Neural cell (in vitro differentiated cells): ENCODE results near the gene ITGB2. TPM values are rescaled to one million over a fixed set of nuclear protein-coding genes. Genes with fewer than 3 reads are reported as not detected.

Experiments used
- H2AFZ ChIP-seq: fragments of 200-600, 300-800 bp; sonication (generic), shearing (Covaris generic); 2 replicates; pipeline ENCODE4 v1.6.0; 2014; ENCODE audit warnings: low read depth, mild to moderate bottlenecking, antibody characterized with exemption, low read length, moderate library complexity
- H3F3A ChIP-seq: fragments of 200-600 bp; shearing (Covaris generic); 2 replicates; pipeline ENCODE4 v1.6.1; 2016; ENCODE audit warnings: mild to moderate bottlenecking, moderate library complexity, mixed read lengths, antibody characterized with exemption, low read length; ENCODE audit not compliant: insufficient read depth, poor library complexity, severe bottlenecking
- H3K27ac ChIP-seq: fragments of 200-600, 300-800 bp; sonication (generic), shearing (Covaris generic); 2 replicates; pipeline ENCODE4 v1.5.1; 2014; ENCODE audit warnings: mild to moderate bottlenecking, low read length, moderate library complexity
- H3K27me3 ChIP-seq: fragments of 300-800, 200-600 bp; sonication (generic), shearing (Covaris generic); 2 replicates; pipeline ENCODE4 v1.6.0; 2014; ENCODE audit warnings: mild to moderate bottlenecking, low read depth, low read length, moderate library complexity; ENCODE audit not compliant: insufficient read depth
- H3K36me3 ChIP-seq: fragments of 300-800, 200-600 bp; sonication (generic), shearing (Covaris generic); 2 replicates; pipeline ENCODE4 v1.5.1; 2014; ENCODE audit warnings: mild to moderate bottlenecking, antibody characterized with exemption, low read length, moderate library complexity; ENCODE audit not compliant: insufficient read depth
- H3K4me2 ChIP-seq: fragments of 300-800, 200-600 bp; sonication (generic), shearing (Covaris generic); 2 replicates; pipeline ENCODE4 v1.6.0; 2014; ENCODE audit warnings: mild to moderate bottlenecking, low read length
- H3K4me3 ChIP-seq: fragments of 300-800, 200-600 bp; sonication (generic), shearing (Covaris generic); 2 replicates; pipeline ENCODE4 v1.5.1; 2014; ENCODE audit warnings: mild to moderate bottlenecking, low read length, moderate library complexity
- H3K79me2 ChIP-seq: fragments of 200-600 bp; shearing (Covaris generic); replicated peaks from 2 replicates; pipeline ENCODE4 v1.6.0; 2014; ENCODE audit warnings: mild to moderate bottlenecking, low read length, moderate library complexity; ENCODE audit not compliant: insufficient read depth
- H3K9ac ChIP-seq: fragments of 300-800, 200-600 bp; sonication (generic), shearing (Covaris generic); 2 replicates; pipeline ENCODE4 v1.6.1; 2016; ENCODE audit warnings: mild to moderate bottlenecking, low read length, mixed read lengths
- H3K9me2 ChIP-seq: fragments of 200-600 bp; shearing (Covaris generic); 2 replicates; pipeline ENCODE4 v1.6.1; 2016; ENCODE audit warnings: mild to moderate bottlenecking, low read length, mixed read lengths; ENCODE audit not compliant: insufficient read depth
- H3K9me3 ChIP-seq: fragments of 200-600, 300-800 bp; sonication (generic), shearing (Covaris generic); 2 replicates; pipeline ENCODE4 v1.6.1; 2016; ENCODE audit warnings: mild to moderate bottlenecking, mixed run types, low read length, moderate library complexity, mixed read lengths
- H4K20me1 ChIP-seq: fragments of 200-600 bp; shearing (Covaris generic); 2 replicates; pipeline ENCODE4 v1.6.1; 2016; ENCODE audit warnings: mild to moderate bottlenecking, mixed run types; ENCODE audit not compliant: insufficient read depth
- CTCF ChIP-seq: fragments of 450-650 bp; IDR thresholded peaks from 2 replicates; pipeline ENCODE4 v1.5.1; 2014; ENCODE audit warnings: antibody characterized with exemption, mild to moderate bottlenecking, moderate library complexity; ENCODE audit not compliant: poor library complexity, severe bottlenecking
- EP300 ChIP-seq: fragments of 450-650 bp; conservative IDR thresholded peaks from 2 replicates; pipeline ENCODE4 v1.6.1; 2014; ENCODE audit warnings: antibody characterized with exemption, mild to moderate bottlenecking, moderate library complexity; ENCODE audit not compliant: poor library complexity, severe bottlenecking
- EZH2 ChIP-seq: fragments of 200-600, 300-800 bp; shearing (Covaris generic), sonication (generic); IDR thresholded peaks from 2 replicates; pipeline ENCODE4 v1.6.1; 2014; ENCODE audit warnings: antibody characterized with exemption, low read length, borderline replicate concordance, mild to moderate bottlenecking; ENCODE audit not compliant: insufficient read depth, poor library complexity, severe bottlenecking
- MXI1 ChIP-seq: fragments of 450-650 bp; conservative IDR thresholded peaks from 2 replicates; pipeline ENCODE4 v1.6.1; 2014; ENCODE audit warnings: antibody characterized with exemption, mild to moderate bottlenecking; ENCODE audit not compliant: poor library complexity, severe bottlenecking
- POLR2AphosphoS5 ChIP-seq: IDR thresholded peaks from 2 replicates; pipeline ENCODE4 v1.6.1; 2012
- RAD21 ChIP-seq: fragments of 450-650 bp; conservative IDR thresholded peaks from 2 replicates; pipeline ENCODE4 v1.6.1; 2014; ENCODE audit warnings: antibody characterized with exemption, mild to moderate bottlenecking, moderate library complexity
- REST ChIP-seq: IDR thresholded peaks from 2 replicates; pipeline ENCODE4 v1.6.1; 2012; ENCODE audit warnings: borderline replicate concordance
- SMC3 ChIP-seq: fragments of 450-650 bp; conservative IDR thresholded peaks from 2 replicates; pipeline ENCODE4 v1.6.1; 2014; ENCODE audit warnings: antibody characterized with exemption, mild to moderate bottlenecking, moderate library complexity; ENCODE audit not compliant: poor library complexity
- TAF1 ChIP-seq: IDR thresholded peaks from 2 replicates; pipeline ENCODE4 v1.6.1; 2012; ENCODE audit warnings: low read depth
- polyA plus RNA-seq: library from polyadenylated mRNA; depleted of rRNA; stranded (reverse); fragments of >200 nt; gene quantifications from 2 replicates; pipeline ENCODE4 v1.2.3, GENCODE V29; 2014

The ITGB2 gene
- polyA plus RNA-seq, 1 donor from 2014 or later: not detected

- no peak overlapping the region for H3K4me2 ChIP-seq
- H3K9ac ChIP-seq: no peak overlapping the region
- TF ChIP-seq MXI1: no peak
- TF ChIP-seq SMC3: no peak
- TF ChIP-seq EP300: no peak
- no peak for TF ChIP-seq RAD21
- TF ChIP-seq EZH2: no peak
- no peak for TF ChIP-seq CTCF
- TF ChIP-seq TAF1: no peak
- TF ChIP-seq POLR2AphosphoS5: no peak
- no peak for TF ChIP-seq REST
- H3K9me3 ChIP-seq: no peaks in the 10 kb centered on the region
- no peaks in the 10 kb centered on the region for H3K27me3 ChIP-seq
- H3K36me3 ChIP-seq: peaks cover 5% of the 10 kb centered on the region
- H3K79me2 ChIP-seq: peaks cover 14% of the 10 kb centered on the region
- H3K4me3 ChIP-seq: no peak overlapping the region
- no peak overlapping the region for H2AFZ ChIP-seq
- H3K27ac ChIP-seq: no peak overlapping the region
- H3F3A ChIP-seq: no peaks in the 10 kb centered on the region
- no peaks in the 10 kb centered on the region for H3K9me2 ChIP-seq
- H4K20me1 ChIP-seq: peaks cover 4% of the 10 kb centered on the region
Observed at GRCh38 chr21:44855572-44855971, 65.1 kb downstream of the ITGB2 start.

- peaks cover 4% of the 10 kb centered on the region for H4K20me1 ChIP-seq
Observed at GRCh38 chr21:44854664-44855446, 65.8 kb downstream of the ITGB2 start.

More at GRCh38 chr21:44854664-44855446, 65.8 kb downstream of the ITGB2 start:
- Histone ChIP-seq H2AFZ (no peak overlapping the region), H3K4me2 (no peak overlapping the region), H3K4me3 (no peak overlapping the region), H3K9me2 (no peaks in the 10 kb centered on the region), H3K9me3 (no peaks in the 10 kb centered on the region), H3K9ac (no peak overlapping the region), H3F3A (no peaks in the 10 kb centered on the region), H3K79me2 (peaks cover 10% of the 10 kb centered on the region), H3K36me3 (peaks cover 5% of the 10 kb centered on the region), H3K27ac (no peak overlapping the region), H3K27me3 (no peaks in the 10 kb centered on the region)
- TF ChIP-seq EP300 (no peak), RAD21 (no peak), CTCF (no peak), TAF1 (no peak), SMC3 (no peak), EZH2 (no peak), REST (no peak), MXI1 (no peak), POLR2AphosphoS5 (no peak)
